RWPE2 (cell line): ENCODE measurements around the gene TIMELESS.
A peak's percentile ranks its signal among the peaks of the same experiment; 100 is the strongest.

Source experiments
- ATAC-seq: fragments of 200-7000 bp; cut with Tn5 transposase; 3 replicates; pipeline ENCODE4 v1.9.1; 2021; ENCODE audit warnings: low read depth
- DNase-seq: peaks from one replicate; pipeline ENCODE4 v3.0.0-alpha.2; 2020; ENCODE audit warnings: low spot score
- H3K27ac ChIP-seq: fragments of 450-650 bp; 2 replicates; pipeline ENCODE4 v1.5.1; 2017; ENCODE audit warnings: mild to moderate bottlenecking; ENCODE audit not compliant: poor library complexity, severe bottlenecking
- H3K27me3 ChIP-seq: fragments of 250-450 bp; sonication (Bioruptor Pico); 2 replicates; pipeline ENCODE4 v1.5.1; 2021; ENCODE audit warnings: mild to moderate bottlenecking, moderate library complexity; ENCODE audit not compliant: insufficient read depth, poor library complexity, severe bottlenecking
- H3K36me3 ChIP-seq: fragments of 250-450 bp; sonication (Bioruptor Pico); 2 replicates; pipeline ENCODE4 v1.5.1; 2020; ENCODE audit warnings: low read depth, mild to moderate bottlenecking, moderate library complexity
- H3K4me1 ChIP-seq: fragments of 250-450 bp; sonication (Bioruptor Pico); 2 replicates; pipeline ENCODE4 v1.5.1; 2021; ENCODE audit warnings: mild to moderate bottlenecking, moderate library complexity; ENCODE audit not compliant: insufficient read depth, poor library complexity, severe bottlenecking
- H3K4me3 ChIP-seq: fragments of 250-450 bp; sonication (Bioruptor Pico); 2 replicates; pipeline ENCODE4 v1.5.1; 2021; ENCODE audit warnings: mild to moderate bottlenecking, moderate library complexity; ENCODE audit not compliant: severe bottlenecking
- H3K9me3 ChIP-seq: fragments of 250-450 bp; sonication (Bioruptor Pico); 2 replicates; pipeline ENCODE4 v1.5.1; 2021; ENCODE audit warnings: mild to moderate bottlenecking, moderate library complexity; ENCODE audit not compliant: severe bottlenecking
- TF ChIP-seq, protein P1 (sequence below): fragments of 450-650 bp; IDR thresholded peaks from one replicate; pipeline ENCODE4 v1.5.1; 2017; ENCODE audit warnings: mild to moderate bottlenecking, moderate library complexity; ENCODE audit not compliant: poor library complexity, severe bottlenecking

TIMELESS gene

DNA sequence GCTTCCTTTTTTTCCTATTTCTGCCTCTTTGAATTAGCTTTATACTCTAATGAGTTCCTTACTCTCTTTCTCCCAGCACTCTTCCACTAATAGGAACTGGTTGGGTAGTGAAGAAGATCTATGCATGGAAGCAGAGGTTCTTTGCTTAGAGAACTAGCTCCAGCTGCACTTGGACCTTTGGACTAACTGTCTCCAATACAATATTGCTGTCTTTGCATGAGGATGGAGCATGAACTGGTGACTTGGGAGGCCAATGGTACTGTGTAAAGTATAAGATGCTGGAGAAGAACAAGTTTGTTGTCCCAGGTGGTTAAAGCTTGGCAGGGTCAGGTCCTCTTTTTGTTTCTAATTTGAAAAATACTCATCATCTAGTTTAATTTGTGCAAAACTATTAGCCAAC lies 41.1 kb upstream of the TIMELESS start:
- TF ChIP-seq, protein P1, sequence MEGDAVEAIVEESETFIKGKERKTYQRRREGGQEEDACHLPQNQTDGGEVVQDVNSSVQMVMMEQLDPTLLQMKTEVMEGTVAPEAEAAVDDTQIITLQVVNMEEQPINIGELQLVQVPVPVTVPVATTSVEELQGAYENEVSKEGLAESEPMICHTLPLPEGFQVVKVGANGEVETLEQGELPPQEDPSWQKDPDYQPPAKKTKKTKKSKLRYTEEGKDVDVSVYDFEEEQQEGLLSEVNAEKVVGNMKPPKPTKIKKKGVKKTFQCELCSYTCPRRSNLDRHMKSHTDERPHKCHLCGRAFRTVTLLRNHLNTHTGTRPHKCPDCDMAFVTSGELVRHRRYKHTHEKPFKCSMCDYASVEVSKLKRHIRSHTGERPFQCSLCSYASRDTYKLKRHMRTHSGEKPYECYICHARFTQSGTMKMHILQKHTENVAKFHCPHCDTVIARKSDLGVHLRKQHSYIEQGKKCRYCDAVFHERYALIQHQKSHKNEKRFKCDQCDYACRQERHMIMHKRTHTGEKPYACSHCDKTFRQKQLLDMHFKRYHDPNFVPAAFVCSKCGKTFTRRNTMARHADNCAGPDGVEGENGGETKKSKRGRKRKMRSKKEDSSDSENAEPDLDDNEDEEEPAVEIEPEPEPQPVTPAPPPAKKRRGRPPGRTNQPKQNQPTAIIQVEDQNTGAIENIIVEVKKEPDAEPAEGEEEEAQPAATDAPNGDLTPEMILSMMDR = no peak
- Histone ChIP-seq H3K4me1 (peaks cover 5% of the 10 kb centered on the region), H3K36me3 (no peaks in the 10 kb centered on the region), H3K9me3 (no peaks in the 10 kb centered on the region), H3K27ac (no peak overlapping the region), H3K27me3 (peaks cover 13% of the 10 kb centered on the region), H3K4me3 (no peak overlapping the region)
- DNase-seq (no peak), ATAC-seq (no peak)

DNA sequence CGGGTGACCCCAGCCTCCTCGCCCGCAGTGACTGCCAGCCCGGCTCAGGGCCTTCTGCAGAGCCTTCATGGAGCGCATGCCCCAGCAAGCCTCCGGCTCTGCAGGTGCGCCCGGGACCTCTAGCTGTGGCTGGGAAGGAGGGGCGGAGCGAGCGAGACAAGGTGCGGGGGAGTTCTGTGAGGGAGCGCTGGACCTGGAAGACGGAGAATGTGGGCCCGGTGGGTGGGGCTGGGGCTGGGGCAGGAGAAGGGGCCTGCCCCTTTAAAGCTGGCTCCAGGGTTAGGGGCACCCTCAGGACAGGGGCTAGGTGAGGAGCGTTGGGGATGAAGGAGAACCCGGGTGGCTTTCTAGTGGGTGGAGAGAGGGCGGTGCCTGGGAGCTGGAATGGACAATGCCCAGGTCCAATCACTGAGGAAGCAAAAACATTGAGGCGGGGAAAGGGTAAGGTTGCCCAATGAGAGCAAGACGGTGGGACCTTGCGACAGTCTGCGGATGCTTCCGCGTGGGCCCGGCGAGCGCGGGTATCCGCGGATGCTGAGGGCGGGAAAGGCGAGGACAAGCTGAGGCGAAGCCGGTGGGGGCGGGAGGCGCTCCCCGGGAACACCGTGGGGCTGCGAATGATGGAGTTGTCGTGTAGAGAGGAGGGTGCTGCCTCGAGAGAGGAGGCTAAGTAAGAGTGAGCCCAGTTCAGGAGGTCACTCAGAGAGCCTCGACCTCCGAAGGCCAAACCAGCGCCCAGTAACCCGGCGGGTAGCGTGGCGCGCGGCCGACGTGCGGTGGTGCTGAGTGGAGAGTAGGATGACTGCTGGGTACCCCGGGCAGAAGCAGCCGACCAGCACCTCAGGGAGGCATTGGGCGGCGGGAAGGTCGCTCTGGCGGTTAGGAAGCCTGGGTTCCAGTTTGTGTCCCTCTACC lies 39.1 kb upstream of the TIMELESS start, which contains the start of gene GLS2:
Gene GLS2 (minus strand): TSS at position 121 of the 915 bp plus-strand sequence. CDS start 43 bp downstream, at position 78.
- H3K27me3 ChIP-seq = peaks cover 13% of the 10 kb centered on the region
- DNase-seq = peak; percentile 86
- peaks cover 5% of the 10 kb centered on the region for H3K4me1 ChIP-seq
- H3K4me3 ChIP-seq = peak within 1 kb of the TSS; percentile 38
- H3K9me3 ChIP-seq = no peaks in the 10 kb centered on the region
- no peak within 1 kb of the TSS for H3K27ac ChIP-seq
- H3K36me3 ChIP-seq = no peaks in the 10 kb centered on the region
- TF ChIP-seq, protein P1 = no peak
- peak; percentile 91 for ATAC-seq

DNA sequence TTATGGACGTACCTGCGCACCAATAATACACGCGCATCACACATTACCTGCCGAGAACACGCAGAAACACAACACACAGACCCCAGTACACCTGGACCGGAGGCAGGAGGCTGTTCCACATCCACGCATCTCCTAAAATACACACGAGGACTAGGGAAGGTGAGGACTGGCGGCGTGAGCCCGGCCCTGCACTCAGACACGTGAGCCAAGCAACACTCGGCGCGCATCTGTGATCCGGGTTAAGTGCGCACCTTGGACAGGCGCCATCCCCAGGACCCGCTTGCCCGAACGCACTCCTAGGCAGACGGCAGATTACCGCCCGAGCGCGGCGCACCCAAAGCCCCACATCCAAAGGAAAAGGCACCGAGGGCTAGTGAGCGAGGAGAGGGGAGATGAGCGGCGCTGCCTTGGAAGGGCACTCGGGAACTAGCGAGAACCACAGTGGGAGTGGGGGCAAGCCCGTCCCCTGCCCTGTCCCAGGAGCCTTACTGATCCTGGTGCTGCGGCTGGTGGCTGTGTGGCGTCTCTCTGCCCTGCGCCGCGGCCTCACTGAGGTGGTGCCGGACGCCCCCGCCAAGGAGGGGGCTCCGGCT lies 38.3 kb upstream of the TIMELESS start:
- peak; percentile 44 for ATAC-seq
- no peak overlapping the region for H3K27ac ChIP-seq
- TF ChIP-seq, protein P1 = no peak

DNA sequence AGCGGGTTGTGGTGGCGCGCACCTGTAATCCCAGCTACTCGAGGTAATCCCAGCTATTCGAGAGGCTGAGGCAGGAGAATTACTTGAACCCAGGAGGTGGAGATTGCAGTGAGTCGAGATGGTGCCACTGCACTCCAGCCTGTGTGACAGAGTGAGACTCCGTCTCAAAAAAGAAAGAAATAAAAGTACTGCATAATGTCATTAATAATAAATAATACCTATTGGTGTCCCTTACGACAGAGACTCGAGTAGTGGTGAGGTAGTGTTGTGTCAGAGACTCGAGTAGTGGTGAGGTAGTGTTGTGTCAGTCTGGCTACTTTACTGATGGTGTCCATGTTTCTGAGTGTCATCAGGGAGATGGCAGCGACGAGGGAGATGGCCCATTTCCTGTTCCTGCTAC lies 37.5 kb upstream of the TIMELESS start:
- ATAC-seq (no peak), DNase-seq (no peak)
- Histone ChIP-seq H3K27me3 (peaks cover 12% of the 10 kb centered on the region), H3K36me3 (no peaks in the 10 kb centered on the region), H3K4me3 (no peak overlapping the region), H3K27ac (no peak overlapping the region), H3K4me1 (peaks cover 5% of the 10 kb centered on the region), H3K9me3 (no peaks in the 10 kb centered on the region)
- TF ChIP-seq, protein P1 = no peak

More for the DNA sequence above, 38.3 kb upstream of the TIMELESS start:
- no peaks in the 10 kb centered on the region for H3K9me3 ChIP-seq
- peak overlapping the region; percentile 38 for H3K4me3 ChIP-seq
- peaks cover 13% of the 10 kb centered on the region for H3K27me3 ChIP-seq
- H3K36me3 ChIP-seq = no peaks in the 10 kb centered on the region
- H3K4me1 ChIP-seq = peaks cover 5% of the 10 kb centered on the region
- DNase-seq = no peak

DNA sequence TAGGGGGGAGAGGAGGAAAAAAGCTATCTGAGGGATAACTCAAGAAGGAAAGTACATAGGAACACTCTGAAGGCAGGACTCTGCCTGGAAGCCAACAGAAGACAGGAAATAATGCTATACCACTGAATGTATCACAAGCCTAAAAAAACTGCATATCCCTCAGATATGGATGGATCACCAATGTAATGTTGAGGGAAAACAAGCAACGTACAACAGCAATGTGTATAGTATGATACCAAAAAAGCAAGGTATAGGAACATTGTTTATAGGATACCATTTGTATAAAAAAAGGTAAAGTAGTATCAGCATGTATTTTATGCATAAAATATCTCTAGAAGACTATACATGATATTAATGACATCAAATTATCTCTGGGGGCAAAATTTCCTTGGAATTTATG lies 35.3 kb upstream of the TIMELESS start:
- peaks cover 5% of the 10 kb centered on the region for H3K4me1 ChIP-seq
- no peak for ATAC-seq
- no peak overlapping the region for H3K4me3 ChIP-seq
- no peak overlapping the region for H3K27ac ChIP-seq
- H3K27me3 ChIP-seq = peaks cover 10% of the 10 kb centered on the region
- DNase-seq = no peak
- no peaks in the 10 kb centered on the region for H3K36me3 ChIP-seq
- no peaks in the 10 kb centered on the region for H3K9me3 ChIP-seq
- TF ChIP-seq, protein P1 = no peak
